Liver (tissue), 9 donors: ENCODE measurements around the gene WFDC13. TPM values are rescaled to one million over a fixed set of nuclear protein-coding genes. Genes with fewer than 3 reads are reported as not detected.

Experiments used
- DNase-seq: peaks from one replicate; pipeline ENCODE4 v3.0.0-alpha.2; 2017; ENCODE audit warnings: low spot score
- H3K27ac ChIP-seq, 2 donors: one replicate each; pipeline ENCODE4 v1.7.0; 2013; ENCODE audit warnings: inconsistent platforms in 2 of 2, low read length in 2 of 2, control low read depth in 1 of 2, low read depth in 1 of 2, mild to moderate bottlenecking in 1 of 2
- H3K27me3 ChIP-seq, 4 donors: one replicate each; pipeline versions ENCODE4 v1.6.1 to v1.7.0; 2013; ENCODE audit warnings: low read length in 3 of 4, inconsistent platforms in 1 of 4, mild to moderate bottlenecking in 1 of 4, moderate library complexity in 1 of 4; ENCODE audit not compliant: control insufficient read depth in 4 of 4, insufficient read depth in 4 of 4
- H3K36me3 ChIP-seq, 4 donors: one replicate each; pipeline versions ENCODE4 v1.6.1 to v1.7.0; 2013; ENCODE audit warnings: low read length in 3 of 4, mild to moderate bottlenecking in 3 of 4, low read depth in 1 of 4, moderate library complexity in 1 of 4; ENCODE audit not compliant: control insufficient read depth in 4 of 4, insufficient read depth in 3 of 4
- H3K4me1 ChIP-seq, 4 donors: one replicate each; pipeline versions ENCODE4 v1.6.1 to v1.7.0; 2013; ENCODE audit warnings: low read length in 3 of 4, mild to moderate bottlenecking in 3 of 4, moderate library complexity in 1 of 4; ENCODE audit not compliant: control insufficient read depth in 4 of 4, insufficient read depth in 4 of 4
- H3K4me3 ChIP-seq, 3 donors: one replicate each; pipeline versions ENCODE4 v1.6.1 to v1.7.0; 2013; ENCODE audit warnings: low read length in 3 of 3, control low read depth in 1 of 3, low read depth in 1 of 3, mild to moderate bottlenecking in 1 of 3
- H3K9ac ChIP-seq, 2 donors: one replicate each; pipeline ENCODE4 v1.7.0; 2013; ENCODE audit warnings: low read length in 2 of 2, mild to moderate bottlenecking in 2 of 2, moderate library complexity in 2 of 2, control low read depth in 1 of 2, low read depth in 1 of 2
- H3K9me3 ChIP-seq, 4 donors: one replicate each; pipeline versions ENCODE4 v1.6.1 to v1.7.0; 2013; ENCODE audit warnings: low read length in 3 of 4; ENCODE audit not compliant: control insufficient read depth in 4 of 4
- EGR1 ChIP-seq, 2 donors: IDR thresholded peaks; 2 replicates each; pipeline ENCODE4 v1.6.1; 2016 to 2018; ENCODE audit warnings: antibody characterized with exemption in 2 of 2, low read depth in 2 of 2
- FOXA1 ChIP-seq: IDR thresholded peaks from 2 replicates; pipeline ENCODE4 v1.6.1; 2016; ENCODE audit warnings: antibody characterized with exemption
- FOXA2 ChIP-seq: IDR thresholded peaks from 2 replicates; pipeline ENCODE4 v1.6.1; 2016; ENCODE audit warnings: antibody characterized with exemption
- GABPA ChIP-seq, 2 donors: IDR thresholded peaks in 1 of 2; conservative IDR thresholded peaks in 1 of 2; 2 replicates each; pipeline ENCODE4 v1.6.1; 2016; ENCODE audit warnings: antibody characterized with exemption in 2 of 2, mild to moderate bottlenecking in 1 of 2, moderate library complexity in 1 of 2
- HNF4A ChIP-seq, 2 donors: conservative IDR thresholded peaks; 2 replicates each; pipeline ENCODE4 v1.6.1; 2016; ENCODE audit warnings: antibody characterized with exemption in 2 of 2, mild to moderate bottlenecking in 2 of 2
- HNF4G ChIP-seq: IDR thresholded peaks from 2 replicates; pipeline ENCODE4 v1.6.1; 2016; ENCODE audit warnings: antibody characterized with exemption
- JUND ChIP-seq, 2 donors: IDR thresholded peaks; 2 replicates each; pipeline ENCODE4 v1.6.1; 2016; ENCODE audit warnings: antibody characterized with exemption in 2 of 2
- NR2F2 ChIP-seq: IDR thresholded peaks from 2 replicates; pipeline ENCODE4 v1.6.1; 2016; ENCODE audit warnings: antibody characterized with exemption
- RAD21 ChIP-seq, 2 donors: IDR thresholded peaks; 2 replicates each; pipeline ENCODE4 v1.6.1; 2016; ENCODE audit warnings: antibody characterized with exemption in 2 of 2, mild to moderate bottlenecking in 2 of 2
- REST ChIP-seq: IDR thresholded peaks from 2 replicates; pipeline ENCODE4 v1.6.1; 2016; ENCODE audit warnings: antibody characterized with exemption, mild to moderate bottlenecking
- RXRA ChIP-seq, 2 donors: IDR thresholded peaks; 2 replicates each; pipeline ENCODE4 v1.6.1; 2017 to 2018; ENCODE audit warnings: antibody characterized with exemption in 2 of 2, mild to moderate bottlenecking in 1 of 2
- SP1 ChIP-seq: IDR thresholded peaks from 2 replicates; pipeline ENCODE4 v1.6.1; 2018; ENCODE audit warnings: antibody characterized with exemption, mild to moderate bottlenecking
- TAF1 ChIP-seq: conservative IDR thresholded peaks from 2 replicates; pipeline ENCODE4 v1.6.1; 2016; ENCODE audit warnings: antibody characterized with exemption, mild to moderate bottlenecking
- YY1 ChIP-seq: IDR thresholded peaks from 2 replicates; pipeline ENCODE4 v1.6.1; 2016; ENCODE audit warnings: antibody characterized with exemption, mild to moderate bottlenecking
- ZBTB33 ChIP-seq: IDR thresholded peaks from 2 replicates; pipeline ENCODE4 v1.6.1; 2016; ENCODE audit warnings: antibody characterized with exemption
- WGBS: extraction: QIAGEN DNeasy Blood & Tissue Kit; methylation state at CpG from one replicate; pipeline ENCODE4 v1.1.7; 2013; 5-methylcytosine and 5-hydroxymethylcytosine counted together
- polyA plus RNA-seq, 2 donors: library from polyadenylated mRNA; stranded (reverse) in 1 of 2; unstranded in 1 of 2; fragments of 200-250 nt in 1 of 2; fragments of >200 nt in 1 of 2; fragmentation: Nextera tagmentation in 1 of 2; extraction: Ambion mirVana in 1 of 2; gene quantifications; one replicate each; pipeline versions ENCODE4 v1.2.1 to v1.2.3, GENCODE V29; 2013 to 2015
- total RNA-seq, 2 donors: library from RNA; depleted of rRNA; stranded (reverse); fragments of >200 nt; gene quantifications; one replicate each; pipeline ENCODE4 v1.2.3, GENCODE V29; 2014
- TF ChIP-seq, protein P1 (sequence below): fragments of 150-350 bp; IDR thresholded peaks from 2 replicates; pipeline ENCODE4 v1.5.1; 2017; ENCODE audit warnings: improper control_type of control experiment, low read depth, low read length; ENCODE audit not compliant: missing input control
- TF ChIP-seq, protein P2 (sequence below): IDR thresholded peaks from 2 replicates; pipeline ENCODE4 v1.6.1; 2016; ENCODE audit warnings: antibody characterized with exemption
- TF ChIP-seq, protein P3 (sequence below): IDR thresholded peaks from 2 replicates; pipeline ENCODE4 v1.6.1; 2016; ENCODE audit warnings: antibody characterized with exemption
- donor health status: healthy.
- donor health status: healthy.
- donor health status: healthy.
- donor health status: healthy.
- donor health status: healthy.

WFDC13 gene
- total and polyA plus RNA-seq, 4 donors: not detected

- H3K27ac ChIP-seq: no peak overlapping the region
- no peaks in the 10 kb centered on the region for H3K36me3 ChIP-seq
- no peak overlapping the region for H3K9ac ChIP-seq
- no peak overlapping the region for H3K4me3 ChIP-seq
- 82% methylated on average over 4 of the region's 4 CpGs for WGBS
- H3K4me1 ChIP-seq: no peaks in the 10 kb centered on the region
- TF ChIP-seq JUND (IDR thresholded peaks at IDR 0.05) (no peak), NR2F2 (no peak), RAD21 (IDR thresholded peaks at IDR 0.05) (no peak), HNF4A (conservative IDR thresholded peaks at IDR 0.05) (no peak), REST (no peak), YY1 (no peak), FOXA1 (no peak), HNF4G (no peak), EGR1 (IDR thresholded peaks at IDR 0.05; ENCODE audit: low read depth in 2 of 2) (no peak), SP1 (no peak), GABPA (IDR thresholded peaks at IDR 0.05 in 1 of 2, conservative IDR thresholded peaks at IDR 0.05 in 1 of 2) (no peak)
- TF ChIP-seq, protein P1, sequence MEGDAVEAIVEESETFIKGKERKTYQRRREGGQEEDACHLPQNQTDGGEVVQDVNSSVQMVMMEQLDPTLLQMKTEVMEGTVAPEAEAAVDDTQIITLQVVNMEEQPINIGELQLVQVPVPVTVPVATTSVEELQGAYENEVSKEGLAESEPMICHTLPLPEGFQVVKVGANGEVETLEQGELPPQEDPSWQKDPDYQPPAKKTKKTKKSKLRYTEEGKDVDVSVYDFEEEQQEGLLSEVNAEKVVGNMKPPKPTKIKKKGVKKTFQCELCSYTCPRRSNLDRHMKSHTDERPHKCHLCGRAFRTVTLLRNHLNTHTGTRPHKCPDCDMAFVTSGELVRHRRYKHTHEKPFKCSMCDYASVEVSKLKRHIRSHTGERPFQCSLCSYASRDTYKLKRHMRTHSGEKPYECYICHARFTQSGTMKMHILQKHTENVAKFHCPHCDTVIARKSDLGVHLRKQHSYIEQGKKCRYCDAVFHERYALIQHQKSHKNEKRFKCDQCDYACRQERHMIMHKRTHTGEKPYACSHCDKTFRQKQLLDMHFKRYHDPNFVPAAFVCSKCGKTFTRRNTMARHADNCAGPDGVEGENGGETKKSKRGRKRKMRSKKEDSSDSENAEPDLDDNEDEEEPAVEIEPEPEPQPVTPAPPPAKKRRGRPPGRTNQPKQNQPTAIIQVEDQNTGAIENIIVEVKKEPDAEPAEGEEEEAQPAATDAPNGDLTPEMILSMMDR: no peak
- TF ChIP-seq, protein P2, sequence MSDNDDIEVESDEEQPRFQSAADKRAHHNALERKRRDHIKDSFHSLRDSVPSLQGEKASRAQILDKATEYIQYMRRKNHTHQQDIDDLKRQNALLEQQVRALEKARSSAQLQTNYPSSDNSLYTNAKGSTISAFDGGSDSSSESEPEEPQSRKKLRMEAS: no peak
- TF ChIP-seq, protein P3, sequence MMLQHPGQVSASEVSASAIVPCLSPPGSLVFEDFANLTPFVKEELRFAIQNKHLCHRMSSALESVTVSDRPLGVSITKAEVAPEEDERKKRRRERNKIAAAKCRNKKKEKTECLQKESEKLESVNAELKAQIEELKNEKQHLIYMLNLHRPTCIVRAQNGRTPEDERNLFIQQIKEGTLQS: no peak
- no peak for DNase-seq
- H3K9me3 ChIP-seq: no peaks in the 10 kb centered on the region
- H3K27me3 ChIP-seq: no peaks in the 10 kb centered on the region
These were observed 40.8 kb downstream of the WFDC13 start for GRCh38 chr20:45742596-45742995.

DNA sequence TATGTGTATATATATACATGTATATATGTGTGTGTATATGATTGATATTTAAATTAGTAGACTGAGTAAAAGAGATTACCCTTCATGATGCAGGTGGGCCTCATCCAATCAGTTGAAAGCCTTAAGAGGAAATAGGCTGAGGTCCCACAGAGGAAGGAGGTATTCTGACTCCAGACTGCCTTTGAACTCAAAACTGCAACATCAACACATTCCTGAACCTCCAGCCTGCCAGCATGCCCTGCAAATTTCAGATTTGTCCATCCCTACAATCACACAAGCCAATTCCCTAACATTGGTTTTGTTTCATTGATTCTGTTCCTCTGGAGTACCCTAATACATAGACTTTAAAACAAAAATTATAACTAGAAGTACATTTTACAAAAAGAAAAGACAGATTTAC, 43.2 kb downstream of the WFDC13 start:
- no peaks in the 10 kb centered on the region for H3K4me1 ChIP-seq
- H3K9me3 ChIP-seq: no peaks in the 10 kb centered on the region
- no peaks in the 10 kb centered on the region for H3K27me3 ChIP-seq
- no peaks in the 10 kb centered on the region for H3K36me3 ChIP-seq
- H3K9ac ChIP-seq: no peak overlapping the region
- TF ChIP-seq, protein P3: no peak
- TF ChIP-seq EGR1 (IDR thresholded peaks at IDR 0.05; ENCODE audit: low read depth in 2 of 2) (no peak), HNF4G (no peak), SP1 (no peak), HNF4A (conservative IDR thresholded peaks at IDR 0.05) (no peak), TAF1 (no peak), FOXA2 (no peak), ZBTB33 (no peak), FOXA1 (no peak), RAD21 (IDR thresholded peaks at IDR 0.05) (no peak), GABPA (IDR thresholded peaks at IDR 0.05 in 1 of 2, conservative IDR thresholded peaks at IDR 0.05 in 1 of 2) (no peak), RXRA (IDR thresholded peaks at IDR 0.05) (no peak)
- TF ChIP-seq, protein P2: no peak
- no peak for DNase-seq
- no peak overlapping the region for H3K27ac ChIP-seq
- H3K4me3 ChIP-seq: no peak overlapping the region
